Stimulated activated CD4-positive, alpha-beta T cell treated with anti-CD3 and anti-CD28 coated beads, Interleukin-12 subunit alpha, Interleukin-12 subunit beta, amount 100 ng/mL, for 48 hours (primary cell): Measurements from ENCODE around the gene DPH6.

Experiments used
- DNase-seq, 3 donors: peaks; one replicate each; pipeline ENCODE4 v3.0.0-alpha.2; 2020; ENCODE audit warnings: low read depth in 2 of 3, low spot score in 1 of 3

Gene DPH6

DNA sequence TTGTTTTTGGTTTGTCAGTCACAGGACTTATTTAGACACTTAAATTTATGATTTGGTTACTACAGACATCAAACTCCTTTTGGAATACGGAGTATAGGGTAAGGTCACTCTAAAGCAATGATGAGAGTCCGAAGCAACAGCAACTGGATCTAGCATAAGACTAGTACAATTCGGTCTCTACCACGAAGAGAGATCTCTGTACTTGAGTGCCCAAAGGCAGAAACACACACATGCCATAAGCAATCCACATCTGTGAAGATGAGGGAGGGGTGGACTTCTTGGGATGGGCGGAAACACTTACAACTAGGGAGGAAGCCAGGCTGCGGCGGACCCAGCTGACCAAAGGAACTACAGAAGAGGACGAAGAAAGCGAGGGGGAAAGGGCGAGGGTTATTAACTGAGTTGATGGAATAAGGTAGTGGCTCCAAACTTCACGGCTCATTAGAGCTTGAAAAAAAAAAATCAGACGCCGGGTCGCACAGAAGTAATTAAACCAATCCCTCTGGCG, 595 bp downstream of the DPH6 start:
- DNase-seq: peak in 2 of 3 donors; percentile 18

GRCh38 chr15:35540885-35541284, 5.1 kb downstream of the DPH6 start:
- DNase-seq: no peak

- no peak for DNase-seq
These were observed 5.9 kb downstream of the DPH6 start for GRCh38 chr15:35540021-35540420.

DNA sequence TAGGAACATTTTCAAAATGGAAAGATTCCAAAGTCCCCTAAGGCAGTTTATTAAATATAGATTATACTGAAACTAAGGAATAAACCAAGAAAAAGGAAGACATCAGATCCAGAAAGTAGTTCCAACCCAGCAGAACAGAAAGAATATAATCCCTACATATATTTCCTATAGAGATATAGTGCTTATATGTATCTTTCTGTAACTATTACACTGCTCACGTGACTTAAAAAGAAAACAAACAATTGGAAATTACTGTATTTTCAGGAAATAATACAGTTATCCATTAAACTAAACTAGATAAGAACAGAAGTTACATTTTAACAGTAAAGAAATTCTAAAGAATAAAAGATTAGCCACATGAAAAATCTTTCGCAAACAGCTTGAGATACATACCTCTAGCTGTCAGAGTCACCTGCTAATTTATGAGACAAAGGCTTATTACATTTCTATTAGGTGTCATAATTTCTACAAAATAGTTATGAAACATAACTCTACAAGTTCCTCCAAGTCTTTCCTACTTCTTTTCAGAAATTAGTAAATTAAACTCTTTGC, 10.5 kb downstream of the DPH6 start:
- no peak for DNase-seq

DNA sequence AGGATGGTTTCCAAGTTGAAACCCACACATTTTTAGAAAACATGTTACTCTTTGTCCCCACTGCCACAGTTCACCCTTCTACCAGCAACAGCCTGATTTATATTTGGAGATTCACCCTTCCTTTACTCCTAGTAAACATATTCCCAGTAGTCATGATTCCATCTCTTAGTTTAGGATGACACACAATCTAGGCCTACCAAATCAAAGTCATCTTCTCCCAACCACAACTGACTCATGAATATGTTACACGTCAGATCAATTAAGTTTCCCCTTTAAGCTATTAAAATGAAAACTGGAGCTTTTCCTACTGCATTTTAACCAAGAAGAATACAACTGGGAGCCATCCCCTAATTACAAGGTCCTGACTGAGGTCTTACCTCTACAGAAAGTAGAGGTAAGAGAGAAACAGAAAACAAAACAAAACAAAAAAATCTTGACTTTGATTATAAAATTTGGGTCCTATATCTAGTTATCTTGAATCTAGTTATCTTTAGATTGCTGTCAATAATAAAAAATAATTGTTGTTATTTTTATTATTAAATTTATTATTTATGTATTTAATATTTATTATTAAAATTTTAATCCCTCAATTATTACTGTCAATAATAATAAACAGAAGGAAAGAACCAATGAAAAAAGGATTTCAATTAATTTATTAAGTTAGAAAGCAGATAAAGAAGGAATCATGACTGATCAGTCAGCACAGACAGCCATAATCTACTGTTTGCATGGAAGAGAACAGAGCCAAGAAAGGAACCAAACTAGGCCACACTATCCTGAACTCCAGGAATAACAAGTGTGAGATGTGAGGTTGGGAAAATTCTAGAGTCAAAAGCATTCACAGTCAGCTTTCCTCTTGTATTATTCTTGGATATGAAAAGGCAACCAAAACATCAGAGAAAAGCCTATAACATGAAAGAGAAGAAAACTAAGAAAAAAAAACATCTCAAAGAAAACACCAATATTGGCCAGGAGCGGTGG, 12.5 kb downstream of the DPH6 start:
- DNase-seq: no peak

DNA sequence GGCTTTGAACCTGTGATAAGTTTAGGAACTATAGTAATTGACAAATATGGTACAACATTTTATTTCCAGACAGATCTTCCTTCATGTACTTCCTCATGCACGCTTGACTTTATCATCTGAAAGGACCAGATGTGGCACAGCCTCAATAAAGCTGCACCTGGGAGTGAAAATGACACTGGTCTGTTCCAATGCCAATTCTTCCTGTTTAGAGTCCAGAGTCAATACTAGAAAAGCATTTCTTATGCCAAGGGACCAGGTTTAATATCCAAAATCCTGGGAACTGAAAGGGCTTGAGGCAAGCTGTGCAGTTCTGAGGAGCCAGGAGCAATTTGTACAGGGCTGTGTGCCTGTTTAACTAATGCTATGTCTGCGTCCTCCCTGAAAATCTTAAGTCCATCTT, 15.3 kb downstream of the DPH6 start:
- DNase-seq: no peak

GRCh38 chr15:35529784-35530183, 16.2 kb downstream of the DPH6 start:
- DNase-seq: no peak

DNA sequence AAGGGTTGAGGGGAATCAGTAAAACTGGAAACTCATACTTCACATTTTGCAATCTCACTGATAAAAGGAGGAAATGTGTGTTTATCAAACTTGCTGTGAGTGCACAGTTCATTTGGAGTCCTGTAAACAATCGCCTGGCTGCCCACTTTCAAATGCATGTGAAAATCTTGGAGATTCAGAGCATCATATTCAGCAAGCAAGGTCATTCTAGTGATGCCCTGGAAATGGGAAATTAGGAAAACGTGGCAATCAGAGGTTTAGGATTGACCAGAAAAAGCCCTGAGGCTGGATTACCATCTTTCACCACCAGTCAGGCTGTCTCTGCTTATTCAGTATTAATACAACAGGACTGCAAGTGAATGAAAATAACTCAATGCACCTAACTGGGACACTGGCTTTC, 23.9 kb downstream of the DPH6 start:
- DNase-seq: no peak

DNA sequence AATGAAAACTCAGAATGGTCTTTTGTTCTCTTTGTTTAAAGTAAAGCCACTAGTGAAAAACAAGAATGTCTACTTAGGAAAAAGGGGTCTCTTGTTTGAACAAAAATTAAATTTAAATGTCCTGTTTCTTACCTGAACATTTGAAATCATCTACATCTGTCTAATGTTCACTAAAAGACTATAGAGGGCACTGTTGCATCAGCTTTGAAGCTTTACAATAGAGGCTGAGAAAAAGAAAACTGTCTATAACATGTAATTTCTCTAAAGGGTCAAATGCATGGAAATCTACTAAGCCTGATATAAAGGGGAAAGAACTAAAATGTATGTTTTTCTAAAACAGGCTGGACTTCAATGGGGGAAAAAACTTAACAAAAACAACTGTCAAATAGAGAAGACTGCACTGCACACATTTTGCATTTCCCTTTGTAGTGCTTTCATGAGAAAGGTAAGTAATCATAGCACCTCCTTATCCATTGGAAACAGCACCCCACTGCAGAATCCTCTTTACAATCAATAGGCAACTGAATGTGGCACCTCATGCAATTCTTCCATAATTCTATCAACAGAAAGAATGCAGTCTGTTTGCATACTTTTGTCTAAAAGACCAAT, 26.3 kb downstream of the DPH6 start:
- no peak for DNase-seq

DNA sequence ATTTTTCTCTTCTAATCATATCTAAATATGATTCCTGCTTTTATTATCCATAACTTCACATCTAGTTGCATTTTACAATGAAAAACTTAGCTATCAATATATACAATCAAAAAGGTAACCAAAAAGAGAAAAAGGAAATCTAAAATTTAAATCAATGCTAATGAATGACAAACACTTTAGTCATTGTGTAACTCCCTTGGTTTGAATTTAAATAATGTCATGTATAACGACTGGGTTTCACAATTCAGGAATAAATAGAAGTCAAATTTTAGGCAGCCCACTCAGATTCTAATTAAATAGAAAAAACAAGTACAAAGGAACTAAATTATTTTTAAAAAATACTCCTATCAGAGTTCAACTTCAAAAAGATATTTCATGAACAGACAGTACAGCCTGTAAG, 26.9 kb downstream of the DPH6 start:
- DNase-seq: no peak

GRCh38 chr15:35514759-35515158, 31.2 kb downstream of the DPH6 start:
- no peak for DNase-seq

- no peak for DNase-seq
These were observed 37.9 kb downstream of the DPH6 start for GRCh38 chr15:35507932-35508638.

- DNase-seq: no peak
These were observed 39.6 kb downstream of the DPH6 start for GRCh38 chr15:35506272-35506870.

GRCh38 chr15:35505809-35506208, 40.2 kb downstream of the DPH6 start:
- no peak for DNase-seq

- no peak for DNase-seq
These were observed 40.8 kb downstream of the DPH6 start for GRCh38 chr15:35505141-35505540.

- no peak for DNase-seq
These were observed 46.2 kb downstream of the DPH6 start for GRCh38 chr15:35499723-35500122.

DNA sequence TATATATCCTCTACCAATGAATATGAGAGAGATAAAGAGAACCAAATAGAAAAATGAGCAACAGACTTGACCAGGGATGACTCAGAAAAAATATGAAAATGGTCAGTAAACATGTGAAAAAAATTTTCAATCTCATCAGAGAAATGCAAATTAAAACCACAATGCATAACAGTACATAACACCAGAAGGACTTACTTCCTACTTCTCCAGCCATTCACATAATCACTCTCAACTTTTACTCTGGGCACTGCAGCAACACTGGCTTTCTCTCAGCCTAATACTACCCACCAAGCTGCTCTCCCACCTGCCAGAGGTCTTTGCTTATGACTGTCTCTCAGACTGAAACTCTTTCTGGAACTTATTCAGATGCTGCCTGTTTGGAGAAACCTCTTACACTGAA, 49.4 kb downstream of the DPH6 start:
- DNase-seq: no peak

GRCh38 chr15:35495080-35495479, 50.9 kb downstream of the DPH6 start:
- DNase-seq: no peak

DNA sequence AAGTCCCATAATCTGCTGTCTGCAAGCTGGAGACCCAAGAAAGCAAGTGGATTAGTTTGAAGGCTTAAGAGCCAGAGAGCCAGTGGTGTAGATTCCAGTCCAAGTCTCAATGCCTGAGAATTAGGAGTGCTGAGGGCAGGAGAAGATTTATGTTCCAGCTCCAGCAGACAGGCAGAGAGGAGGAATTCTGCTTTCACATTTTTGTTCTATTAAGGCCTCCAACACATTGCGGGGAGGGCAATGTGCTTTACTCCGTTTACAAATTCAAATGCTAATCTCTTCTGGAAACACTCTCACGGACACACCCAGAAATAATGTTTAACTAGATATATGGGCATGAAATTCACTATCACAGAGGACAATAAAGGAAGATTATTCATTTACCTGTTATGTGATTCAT, 54.0 kb downstream of the DPH6 start:
- DNase-seq: no peak

DNA sequence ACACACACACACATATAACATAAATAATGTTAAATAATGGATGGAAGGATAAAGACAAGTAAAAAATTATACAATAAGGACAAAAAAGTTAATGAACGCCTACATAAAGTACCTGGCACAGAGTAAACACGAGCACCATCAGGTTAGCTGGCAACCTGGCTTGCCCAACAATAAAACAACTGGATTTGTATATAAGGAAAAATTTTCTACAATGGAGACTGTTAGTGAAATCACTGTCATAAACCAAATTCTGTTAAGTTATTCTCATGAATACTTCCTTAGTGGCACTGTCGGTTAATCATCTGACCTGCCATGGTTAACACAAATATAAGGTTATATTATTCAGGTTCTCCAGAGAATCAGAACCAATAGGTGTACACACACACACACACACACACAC, 54.8 kb downstream of the DPH6 start:
- DNase-seq: no peak

DNA sequence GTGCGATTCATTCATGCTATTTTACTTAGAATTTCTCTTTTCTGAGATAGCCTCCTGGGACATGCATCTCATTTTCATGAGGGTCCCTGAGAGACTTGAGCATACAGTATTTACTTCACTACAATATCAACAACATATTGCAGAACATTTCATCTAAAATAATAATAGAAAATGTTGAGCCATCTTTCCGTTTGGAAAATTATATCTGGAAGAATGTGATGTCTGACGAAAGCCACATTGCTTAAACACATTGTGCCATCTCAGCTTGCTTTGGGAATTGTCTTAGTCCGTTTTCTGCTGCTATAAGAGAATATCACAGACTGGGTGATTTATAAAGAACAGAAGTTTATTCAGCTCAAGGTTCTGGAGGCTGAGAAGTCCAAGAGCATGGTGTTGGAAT, 55.5 kb downstream of the DPH6 start:
- DNase-seq: no peak
